Transverse colon (tissue), 4 donors: ENCODE results near the gene GDPGP1. TPM values are rescaled to one million over a fixed set of nuclear protein-coding genes. Genes with fewer than 3 reads are reported as not detected.
A peak's percentile ranks its signal among the peaks of the same experiment; 100 is the strongest.
"Not testable (repeated sequence)": the region's sequence is repeated elsewhere in the genome, so short reads cannot be mapped to it uniquely, and the experiment has no call there.

Experiments
- DNase-seq: peaks from one replicate; pipeline ENCODE4 v3.0.0-alpha.2; 2019
- H3K27ac ChIP-seq, 4 donors: fragments of 200-600 bp; sonication (generic); 2 replicates each; pipeline ENCODE4 v1.5.1; 2016 to 2018; ENCODE audit warnings: inconsistent platforms in 4 of 4
- H3K27me3 ChIP-seq: fragments of 200-600 bp; sonication (generic); 2 replicates; pipeline ENCODE4 v1.5.1; 2017; ENCODE audit warnings: inconsistent platforms
- H3K36me3 ChIP-seq, 4 donors: fragments of 200-600 bp; sonication (generic); 2 replicates each; pipeline ENCODE4 v1.5.1; 2017 to 2019; ENCODE audit warnings: inconsistent platforms in 4 of 4
- H3K4me1 ChIP-seq, 4 donors: fragments of 200-600 bp; sonication (generic); 2 replicates each; pipeline ENCODE4 v1.5.1; 2017 to 2020; ENCODE audit warnings: inconsistent platforms in 4 of 4
- H3K4me3 ChIP-seq, 4 donors: fragments of 200-600 bp; sonication (generic); 1 replicate in 1 of 4; 2 replicates in 3 of 4; pipeline versions ENCODE4 v1.5.1 to v1.6.1; 2017 to 2019; ENCODE audit warnings: inconsistent platforms in 4 of 4
- H3K9me3 ChIP-seq, 2 donors: fragments of 200-600 bp; sonication (generic); 2 replicates each; pipeline ENCODE4 v1.5.1; 2017 to 2019; ENCODE audit warnings: inconsistent platforms in 2 of 2
- EP300 ChIP-seq: sonication (generic); formaldehyde crosslinking; IDR thresholded peaks from one replicate; pipeline ENCODE4 v1.6.1; 2017; ENCODE audit warnings: antibody characterized with exemption, low read depth
- POLR2A ChIP-seq: fragments of 450-650 bp; IDR thresholded peaks from one replicate; pipeline ENCODE4 v1.6.1; 2016; ENCODE audit warnings: antibody characterized with exemption, mild to moderate bottlenecking, moderate library complexity
- POLR2AphosphoS5 ChIP-seq, 3 donors: sonication (generic); formaldehyde crosslinking; IDR thresholded peaks; one replicate each; pipeline ENCODE4 v1.6.1; 2016; ENCODE audit warnings: antibody characterized with exemption in 3 of 3
- WGBS, 2 donors: methylation state at CpG; one replicate each; pipeline ENCODE4 v1.1.5; 2018; ENCODE audit warnings: low coverage in 1 of 2; 5-methylcytosine and 5-hydroxymethylcytosine counted together
- in situ Hi-C, 4 donors: fragments of 200-750 bp; cut with MboI; loops; one replicate each; pipeline versions ENCODE4 v1.15.0 to v1.15.1; 2017; ENCODE audit warnings: low sequenced_read_pairs in 3 of 4, low pct_ligation_motif_present in 1 of 4, low pct_unique_long_range_greater_than_20kb in 1 of 4
- intact Hi-C: fragments of 100-400 bp; cut with DNase I; formaldehyde crosslinking; loops from one replicate; pipeline ENCODE4 v1.15.1; 2023; ENCODE audit warnings: low total_unique reads
- total RNA-seq, 4 donors: library from RNA; depleted of rRNA; stranded (reverse); fragments of >200 nt; gene quantifications; one replicate each; pipeline ENCODE4 v1.1.0, GENCODE V29; 2016
- TF ChIP-seq, protein P1 (sequence below), 5 experiments: fragments of 200-600 bp in 3 of 5; fragments of 450-650 bp in 2 of 5; sonication (generic) in 3 of 5; IDR thresholded peaks; 1 replicate in 2 of 5; 2 replicates in 3 of 5; pipeline ENCODE4 v1.5.1; 2016 to 2017; ENCODE audit warnings: antibody characterized with exemption in 5 of 5, inconsistent platforms in 3 of 5, mild to moderate bottlenecking in 2 of 5, moderate library complexity in 1 of 5

The GDPGP1 gene
- total RNA-seq, 4 donors from 2014 or later = 6.8 to 28.8 (median 21.3) TPM

DNA sequence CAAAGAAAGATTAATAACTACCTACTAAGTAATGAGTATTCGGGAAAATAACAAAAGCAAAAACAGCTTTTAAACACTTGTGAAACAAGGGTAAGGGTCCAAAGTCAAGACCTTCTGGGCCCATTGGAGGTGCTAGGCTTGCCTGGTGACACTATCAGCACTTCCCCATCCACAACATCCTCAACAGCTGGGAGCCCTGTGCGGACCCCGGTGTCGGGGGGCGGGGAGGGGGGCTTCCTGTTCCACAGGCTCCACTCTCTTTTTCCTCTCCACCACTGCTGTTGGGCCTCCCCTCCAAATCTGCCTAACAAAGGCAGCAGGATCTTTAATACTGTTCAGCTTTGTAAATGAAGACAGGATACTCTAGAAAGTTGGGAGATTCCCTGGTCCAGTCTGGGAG lies 53.1 kb downstream of the GDPGP1 start:
- in situ Hi-C loops (no loop called here), intact Hi-C loops (no loop called here)
- Histone ChIP-seq H3K9me3 (no peaks in the 10 kb centered on the region), H3K27me3 (no peaks in the 10 kb centered on the region), H3K4me3 (no peak overlapping the region), H3K4me1 (peaks cover 0 to 18% (median 3%) of the 10 kb centered on the region in 4 donors), H3K36me3 (no peaks in the 10 kb centered on the region), H3K27ac (no peak overlapping the region)
- TF ChIP-seq EP300 (no peak), POLR2AphosphoS5 (IDR thresholded peaks at IDR 0.05) (no peak), POLR2A (no peak)
- TF ChIP-seq, protein P1, sequence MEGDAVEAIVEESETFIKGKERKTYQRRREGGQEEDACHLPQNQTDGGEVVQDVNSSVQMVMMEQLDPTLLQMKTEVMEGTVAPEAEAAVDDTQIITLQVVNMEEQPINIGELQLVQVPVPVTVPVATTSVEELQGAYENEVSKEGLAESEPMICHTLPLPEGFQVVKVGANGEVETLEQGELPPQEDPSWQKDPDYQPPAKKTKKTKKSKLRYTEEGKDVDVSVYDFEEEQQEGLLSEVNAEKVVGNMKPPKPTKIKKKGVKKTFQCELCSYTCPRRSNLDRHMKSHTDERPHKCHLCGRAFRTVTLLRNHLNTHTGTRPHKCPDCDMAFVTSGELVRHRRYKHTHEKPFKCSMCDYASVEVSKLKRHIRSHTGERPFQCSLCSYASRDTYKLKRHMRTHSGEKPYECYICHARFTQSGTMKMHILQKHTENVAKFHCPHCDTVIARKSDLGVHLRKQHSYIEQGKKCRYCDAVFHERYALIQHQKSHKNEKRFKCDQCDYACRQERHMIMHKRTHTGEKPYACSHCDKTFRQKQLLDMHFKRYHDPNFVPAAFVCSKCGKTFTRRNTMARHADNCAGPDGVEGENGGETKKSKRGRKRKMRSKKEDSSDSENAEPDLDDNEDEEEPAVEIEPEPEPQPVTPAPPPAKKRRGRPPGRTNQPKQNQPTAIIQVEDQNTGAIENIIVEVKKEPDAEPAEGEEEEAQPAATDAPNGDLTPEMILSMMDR (IDR thresholded peaks at IDR 0.05) = no peak
- WGBS, 2 donors = 47% methylated on average over 4 to 5 of the region's 5 CpGs
- DNase-seq = no peak

GRCh38 chr15:90287946-90288345 lies 53.9 kb downstream of the GDPGP1 start:
- in situ Hi-C loops (no loop called here), intact Hi-C loops (no loop called here)
- 86 to 89% methylated on average over 6 of the region's 6 CpGs for WGBS, 2 donors

DNA sequence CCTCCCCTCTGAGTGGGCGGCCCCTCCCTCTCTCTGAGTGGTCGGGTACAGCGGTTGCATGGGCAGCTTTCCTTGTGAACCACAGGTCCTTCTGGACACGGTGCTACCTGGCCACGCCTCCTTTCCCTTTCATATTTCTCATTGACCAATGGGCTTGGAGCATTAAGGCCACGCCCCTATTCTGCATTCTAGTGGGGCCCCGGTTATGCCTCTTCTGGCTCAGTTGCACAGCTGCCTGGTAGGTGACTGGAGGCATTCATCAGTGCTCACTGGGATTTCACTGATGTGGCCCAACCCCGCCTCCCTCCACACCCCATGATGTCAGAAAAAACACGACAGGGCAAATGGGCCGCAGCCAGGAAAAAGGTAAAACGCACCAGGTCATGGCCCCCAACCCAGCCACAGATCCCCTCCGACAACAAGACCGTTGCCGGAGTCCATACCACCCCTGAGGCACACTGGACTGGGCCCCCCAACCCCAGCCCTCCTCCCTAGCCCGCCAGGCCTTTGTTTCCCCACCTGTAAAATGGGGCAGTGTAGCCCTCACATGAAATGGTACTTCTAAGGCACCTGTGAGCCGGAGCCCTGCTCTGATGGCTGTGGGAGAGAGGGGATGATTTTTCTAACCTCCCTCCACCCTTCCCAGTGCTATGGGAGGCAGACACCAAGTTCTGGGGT lies 57.8 kb downstream of the GDPGP1 start:
- in situ Hi-C loops (no loop called here), intact Hi-C loops (no loop called here)
- WGBS, 2 donors = 60 to 64% methylated on average over 5 to 16 of the region's 16 CpGs

More at GRCh38 chr15:90287946-90288345, 53.9 kb downstream of the GDPGP1 start:
- no peak for DNase-seq
- TF ChIP-seq EP300 (no peak), POLR2A (no peak)
- TF ChIP-seq, protein P1 (IDR thresholded peaks at IDR 0.05) = no peak
- no peaks in the 10 kb centered on the region for H3K27me3 ChIP-seq
- peaks cover 0 to 18% (median 3%) of the 10 kb centered on the region in 4 donors for H3K4me1 ChIP-seq
- H3K27ac ChIP-seq = no peak overlapping the region
- H3K36me3 ChIP-seq = no peaks in the 10 kb centered on the region
- H3K9me3 ChIP-seq = no peaks in the 10 kb centered on the region
- H3K4me3 ChIP-seq = no peak overlapping the region

DNA sequence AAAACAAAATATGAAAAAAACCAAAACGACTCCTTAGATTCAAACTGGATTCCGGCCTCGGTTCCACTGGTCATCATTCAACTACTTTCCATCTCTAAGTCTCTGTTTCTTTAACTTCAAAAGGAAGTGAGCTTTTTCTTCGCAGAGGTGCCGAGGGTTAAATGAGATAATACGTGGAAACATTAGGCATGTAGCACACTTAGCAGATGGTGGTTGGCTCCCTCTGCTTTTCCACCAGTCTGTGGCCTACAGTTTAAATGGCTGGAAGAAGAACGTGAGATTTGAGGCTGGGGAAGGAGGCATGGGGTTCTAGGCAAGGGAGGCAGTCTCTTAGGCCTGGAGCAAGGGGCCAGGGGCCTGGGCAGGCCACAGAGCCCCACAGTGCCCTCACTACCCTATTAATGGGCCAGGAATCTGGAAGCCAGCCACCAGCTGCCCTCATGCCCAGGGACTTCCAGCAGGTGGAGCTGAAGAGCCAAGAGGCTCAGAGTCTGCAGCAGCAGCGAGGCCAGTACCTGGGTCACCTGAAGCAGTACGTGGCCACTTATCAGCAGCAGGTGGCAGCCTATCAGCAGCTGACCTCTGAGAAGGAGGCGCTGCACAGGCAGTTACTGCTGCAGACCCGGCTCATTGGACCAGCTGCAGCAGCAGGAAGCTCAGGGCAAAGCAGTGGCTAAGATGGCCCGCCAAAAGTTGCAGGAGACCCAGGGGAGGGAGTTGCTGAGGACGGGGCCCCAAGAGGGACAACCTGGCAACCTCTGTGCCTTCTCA lies 59.2 kb downstream of the GDPGP1 start:
- H3K9me3 ChIP-seq, intact Hi-C loops, in situ Hi-C loops, H3K27me3 ChIP-seq, H3K36me3 ChIP-seq: not testable (repeated sequence)
- Histone ChIP-seq H3K4me3 (peak overlapping the region in 1 of 4 donors; percentile 16), H3K4me1 (peaks cover 3 to 13% (median 6%) of the 10 kb centered on the region in 4 donors), H3K27ac (peak overlapping the region in 3 of 4 donors; percentile 33 to 61 (median 45))
- peak; percentile 52 for TF ChIP-seq POLR2A
- TF ChIP-seq POLR2AphosphoS5 (IDR thresholded peaks at IDR 0.05) = peak in 2 of 3 donors; percentile 30 to 51
- TF ChIP-seq, protein P1 (IDR thresholded peaks at IDR 0.05) = peak; percentile 84 to 92 (median 91)
- WGBS, 2 donors = 37 to 70% methylated on average over 6 to 13 of the region's 13 CpGs
- peak; percentile 92 for DNase-seq

More for the DNA sequence above, 57.8 kb downstream of the GDPGP1 start:
- DNase-seq = peak; percentile 57
- Histone ChIP-seq H3K4me3 (no peak overlapping the region), H3K27me3 (no peaks in the 10 kb centered on the region), H3K27ac (no peak overlapping the region), H3K4me1 (peaks cover 3 to 13% (median 6%) of the 10 kb centered on the region in 4 donors), H3K36me3 (no peaks in the 10 kb centered on the region), H3K9me3 (no peaks in the 10 kb centered on the region)
- TF ChIP-seq EP300 = no peak
- TF ChIP-seq, protein P1 (IDR thresholded peaks at IDR 0.05) = no peak
- no peak for TF ChIP-seq POLR2A
- no peak for TF ChIP-seq POLR2AphosphoS5 (IDR thresholded peaks at IDR 0.05)
